ENCODE measurements around the gene HOXD8.

DNA sequence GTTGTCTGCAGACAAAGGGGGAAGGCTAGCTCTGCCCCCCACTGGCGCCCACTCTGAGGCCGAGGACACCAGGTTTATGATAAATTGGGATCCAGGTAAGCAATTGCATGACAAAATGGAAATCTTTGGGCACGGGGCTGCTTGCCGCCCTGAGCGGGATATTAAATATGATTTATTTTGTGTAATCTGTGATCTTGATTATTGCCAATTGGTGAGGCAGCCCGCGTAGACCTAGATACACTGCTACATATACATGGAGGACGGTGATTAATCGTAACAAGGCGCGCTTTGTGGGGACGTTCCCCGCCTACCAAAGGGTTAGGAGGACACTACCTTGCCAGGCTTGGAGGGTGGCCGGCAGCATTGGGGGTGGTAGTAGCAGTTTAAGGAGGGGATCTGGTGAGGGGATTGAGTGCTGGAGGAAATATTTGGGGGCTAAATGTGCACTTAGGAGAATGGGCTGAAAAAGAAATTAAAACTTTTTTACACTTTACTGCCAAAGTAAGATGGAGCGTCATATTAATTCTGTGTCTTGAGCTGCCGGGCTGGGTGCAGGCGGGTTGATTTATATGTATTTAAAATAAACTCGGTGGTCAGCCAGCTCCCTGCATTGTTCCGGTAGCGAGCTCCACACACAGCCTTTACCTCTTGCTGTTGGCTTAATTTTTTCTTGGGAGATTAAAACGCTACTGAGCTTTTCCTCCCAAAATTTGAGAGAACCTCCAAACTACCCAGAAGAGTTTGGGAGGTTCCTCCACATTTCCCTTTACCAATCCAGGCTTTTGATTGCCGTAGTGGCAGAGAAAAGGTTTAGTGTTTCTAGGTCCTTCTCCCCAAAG, 31.7 kb downstream of the HOXD8 start:
- no peak for TF ChIP-seq FOXK2 (IDR thresholded peaks at IDR 0.05)
- TF ChIP-seq FOXM1 (IDR thresholded peaks at IDR 0.05; ENCODE audit: borderline replicate concordance), result no peak
- no peak for TF ChIP-seq BHLHE40 (IDR thresholded peaks at IDR 0.05; ENCODE audit: borderline replicate concordance)
- TF ChIP-seq SP1 (IDR thresholded peaks at IDR 0.05), result no peak
- no peak for TF ChIP-seq ZNF384 (IDR thresholded peaks at IDR 0.05)
- TF ChIP-seq SUZ12 (IDR thresholded peaks at IDR 0.05), result no peak
- TF ChIP-seq FOXA1 (IDR thresholded peaks at IDR 0.05), result no peak
- no peak for TF ChIP-seq ARNT (IDR thresholded peaks at IDR 0.05)
- TF ChIP-seq TARDBP (IDR thresholded peaks at IDR 0.05), result no peak
- TF ChIP-seq ELF4 (IDR thresholded peaks at IDR 0.05), result no peak
